GM13976 (cell line): ENCODE results near the gene RSPO1.

Experiments used
- DNase-seq: peaks from one replicate; pipeline ENCODE4 v3.0.0; 2012; ENCODE audit warnings: low spot score
- in situ Hi-C: fragments of 300-500 bp; cut with MboI; formaldehyde crosslinking; loops from one replicate; pipeline ENCODE4 v1.12.0; 2022; ENCODE audit warnings: low sequenced_read_pairs, mixed read lengths, inconsistent platforms; ENCODE audit not compliant: unreplicated experiment
- TF ChIP-seq, protein P1 (sequence below): IDR thresholded peaks from 2 replicates; pipeline ENCODE4 v1.5.1; 2012; ENCODE audit warnings: borderline replicate concordance, mild to moderate bottlenecking; ENCODE audit not compliant: insufficient read depth; ENCODE audit errors: extremely low read depth, missing control alignments, control extremely low read depth

RSPO1 gene

DNA sequence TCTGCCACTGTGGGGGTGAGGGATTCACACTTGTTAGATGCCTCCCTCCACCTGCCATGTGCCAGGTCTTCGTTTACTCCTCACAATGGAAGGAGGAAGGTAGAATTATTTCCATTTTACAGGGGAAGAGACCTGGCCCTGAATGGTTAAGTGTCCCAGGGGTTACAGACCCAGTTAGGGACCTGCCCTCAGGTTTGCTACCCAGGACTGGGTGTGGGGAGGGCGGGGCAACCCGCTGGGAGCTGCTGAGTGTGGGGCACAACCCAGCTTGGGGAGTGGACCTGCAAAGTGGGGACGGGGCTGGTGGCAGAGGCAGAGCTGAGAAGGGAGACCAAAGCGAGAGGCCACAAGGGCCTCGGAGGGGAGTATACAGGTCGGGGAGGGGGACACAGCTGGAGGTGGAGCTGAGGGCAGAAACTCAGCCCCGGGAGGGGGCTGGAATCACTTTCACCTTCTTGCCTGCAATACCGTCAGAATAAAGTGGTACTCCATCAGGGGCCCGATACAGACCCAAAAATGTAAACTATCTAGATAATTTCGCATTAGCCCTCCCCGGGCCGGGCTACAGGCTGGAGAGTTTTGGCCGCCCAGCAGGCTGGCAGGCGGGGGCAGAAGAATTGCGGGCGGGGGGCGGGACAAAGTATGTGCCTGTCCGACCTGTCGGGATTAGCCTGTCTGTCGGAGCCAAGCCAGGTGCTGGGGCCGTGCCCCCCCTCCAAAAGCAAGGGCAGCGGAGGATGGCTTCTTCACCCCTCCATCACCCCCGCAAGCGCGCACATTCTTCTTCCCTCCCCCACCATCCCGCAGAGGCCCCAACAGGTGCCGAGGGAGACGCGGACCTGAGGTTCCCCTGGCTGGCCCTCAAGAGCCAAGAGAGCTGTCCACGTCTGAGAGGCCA, 1.4 kb downstream of the RSPO1 start:
- no peak for DNase-seq
- TF ChIP-seq, protein P1, sequence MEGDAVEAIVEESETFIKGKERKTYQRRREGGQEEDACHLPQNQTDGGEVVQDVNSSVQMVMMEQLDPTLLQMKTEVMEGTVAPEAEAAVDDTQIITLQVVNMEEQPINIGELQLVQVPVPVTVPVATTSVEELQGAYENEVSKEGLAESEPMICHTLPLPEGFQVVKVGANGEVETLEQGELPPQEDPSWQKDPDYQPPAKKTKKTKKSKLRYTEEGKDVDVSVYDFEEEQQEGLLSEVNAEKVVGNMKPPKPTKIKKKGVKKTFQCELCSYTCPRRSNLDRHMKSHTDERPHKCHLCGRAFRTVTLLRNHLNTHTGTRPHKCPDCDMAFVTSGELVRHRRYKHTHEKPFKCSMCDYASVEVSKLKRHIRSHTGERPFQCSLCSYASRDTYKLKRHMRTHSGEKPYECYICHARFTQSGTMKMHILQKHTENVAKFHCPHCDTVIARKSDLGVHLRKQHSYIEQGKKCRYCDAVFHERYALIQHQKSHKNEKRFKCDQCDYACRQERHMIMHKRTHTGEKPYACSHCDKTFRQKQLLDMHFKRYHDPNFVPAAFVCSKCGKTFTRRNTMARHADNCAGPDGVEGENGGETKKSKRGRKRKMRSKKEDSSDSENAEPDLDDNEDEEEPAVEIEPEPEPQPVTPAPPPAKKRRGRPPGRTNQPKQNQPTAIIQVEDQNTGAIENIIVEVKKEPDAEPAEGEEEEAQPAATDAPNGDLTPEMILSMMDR, result no peak
- in situ Hi-C loops, result no loop called here

DNA sequence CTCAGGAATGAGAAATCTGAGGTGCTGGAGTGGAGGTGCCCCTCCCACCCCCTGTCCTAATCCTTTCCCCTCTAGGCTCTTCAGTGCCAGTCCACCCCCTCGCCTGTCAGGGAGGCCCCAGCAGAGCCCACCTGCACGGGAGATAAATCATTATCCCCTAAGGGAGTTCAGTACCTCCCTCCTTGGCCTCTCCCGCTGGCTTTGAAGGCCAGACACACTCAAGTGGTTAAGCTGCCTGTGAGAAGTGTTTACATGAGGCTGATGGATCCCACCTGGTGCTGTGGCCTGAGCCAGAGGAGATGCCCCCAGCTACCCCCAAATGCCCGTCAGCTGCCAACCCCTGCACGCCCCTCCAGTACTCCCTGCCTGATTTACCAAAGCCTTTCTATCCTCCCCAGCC, 3.7 kb downstream of the RSPO1 start:
- DNase-seq, result no peak
- in situ Hi-C loops, result no loop called here
- TF ChIP-seq, protein P1, result no peak

DNA sequence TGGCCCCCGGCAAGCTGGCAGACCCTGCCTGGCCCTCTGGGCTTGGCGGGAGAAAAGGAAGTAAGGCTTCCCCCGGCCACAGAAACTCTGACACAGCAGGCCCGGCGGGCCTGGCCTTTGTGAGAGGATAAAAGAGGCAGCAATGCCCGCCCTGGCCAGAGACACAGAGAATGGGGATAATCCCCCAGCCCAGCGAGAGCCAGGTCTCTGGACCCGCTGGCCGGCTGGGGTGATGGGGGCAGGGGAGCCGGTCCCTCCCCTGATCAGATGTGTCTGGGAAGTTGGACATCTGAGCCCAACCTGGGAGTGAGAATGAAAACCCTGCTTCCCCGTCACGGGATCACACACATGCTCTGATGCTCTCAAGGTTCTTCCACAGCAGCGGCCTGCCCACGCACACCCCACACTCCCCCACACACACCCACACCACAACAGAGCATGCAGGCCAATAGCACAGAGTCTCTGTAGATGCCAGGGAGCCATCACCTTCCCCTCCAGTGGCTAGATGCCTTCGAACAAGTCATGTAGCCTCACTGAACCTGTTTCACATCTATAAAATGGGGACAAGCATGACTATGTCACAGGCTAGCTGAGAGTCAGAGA, 4.2 kb downstream of the RSPO1 start:
- no peak for DNase-seq
- in situ Hi-C loops, result no loop called here
- TF ChIP-seq, protein P1, result no peak

DNA sequence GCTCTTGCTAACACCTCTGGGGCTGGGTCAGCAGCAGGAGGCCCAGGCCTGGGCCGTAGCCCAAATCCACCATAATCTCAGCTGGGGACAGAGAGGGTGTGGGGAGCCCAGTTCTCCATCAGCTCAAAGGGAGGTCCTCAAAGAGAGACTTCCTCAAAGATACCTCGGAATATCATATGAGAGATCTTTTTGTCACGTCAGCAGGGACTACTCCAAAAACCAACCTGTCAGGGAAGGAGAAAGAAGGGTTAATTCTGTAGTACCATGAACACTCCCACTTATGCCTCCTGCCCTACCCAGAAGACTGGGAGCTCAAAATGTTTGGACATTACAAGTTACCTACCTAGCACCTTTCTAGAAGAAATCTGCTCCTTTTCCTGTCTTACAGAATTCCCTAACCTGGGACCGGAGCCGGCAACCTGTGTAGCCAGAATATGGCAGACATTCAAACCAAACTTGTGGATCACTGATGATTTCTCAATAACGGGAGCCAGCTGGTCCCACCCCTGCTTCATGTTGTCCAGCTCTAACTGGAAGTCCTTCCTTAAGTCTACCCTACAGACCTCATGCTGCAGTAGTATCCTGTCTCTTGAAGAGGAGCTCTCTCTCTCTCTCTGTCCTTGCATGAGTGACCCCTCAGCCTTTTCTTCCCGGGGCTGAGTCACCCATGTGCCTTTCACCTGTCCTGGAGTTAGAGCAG, 4.8 kb downstream of the RSPO1 start:
- in situ Hi-C loops, result no loop called here
- no peak for DNase-seq
- TF ChIP-seq, protein P1, result no peak

DNA sequence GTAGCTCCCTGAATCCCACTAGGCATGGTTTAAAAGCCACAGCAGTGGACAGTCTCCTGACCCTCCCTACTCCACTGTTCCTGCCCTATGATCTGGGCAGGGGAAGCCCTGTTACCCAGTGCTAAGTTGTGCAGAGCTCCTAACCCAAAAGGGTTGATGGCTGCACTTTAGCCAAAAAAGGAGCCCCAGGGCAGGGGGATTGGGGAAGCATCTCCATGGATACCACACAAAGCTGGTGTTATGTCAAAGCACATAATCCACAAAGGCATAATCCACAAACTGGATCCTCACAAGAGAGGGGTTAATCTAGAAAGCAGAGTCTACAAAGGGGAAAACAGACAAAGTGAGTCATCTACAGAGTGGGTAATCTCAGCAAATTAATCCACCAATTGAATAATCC, 5.7 kb downstream of the RSPO1 start:
- in situ Hi-C loops, result no loop called here
- TF ChIP-seq, protein P1, result no peak
- no peak for DNase-seq

DNA sequence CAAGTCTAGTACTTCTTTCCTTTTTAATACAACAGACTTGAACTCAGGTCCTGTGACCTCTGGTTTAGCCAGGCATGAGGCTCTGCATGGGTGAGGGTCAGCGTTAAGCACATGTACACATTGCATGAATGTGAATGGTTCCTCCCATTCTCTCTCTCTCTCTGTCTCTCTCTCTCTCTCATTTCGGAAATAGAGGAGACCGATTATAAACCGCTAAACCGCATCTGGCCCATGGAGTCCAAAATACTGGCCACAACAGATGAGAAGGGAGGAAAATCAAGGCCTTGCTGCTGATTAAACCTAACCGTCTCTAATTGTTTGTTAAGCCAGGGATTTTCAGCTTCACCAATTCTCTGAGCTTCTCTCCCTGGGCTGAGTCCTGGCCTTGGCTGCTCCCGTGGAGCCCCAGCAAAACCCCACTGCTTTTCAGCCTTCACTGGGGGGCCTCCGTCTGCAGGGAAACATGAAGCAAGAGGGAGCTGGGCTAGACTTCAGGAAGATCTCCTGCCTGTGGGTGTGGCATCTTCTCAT, 6.6 kb downstream of the RSPO1 start:
- no peak for DNase-seq
- in situ Hi-C loops, result no loop called here
- TF ChIP-seq, protein P1, result no peak
